Transverse colon (tissue), 4 donors: ENCODE results near the gene PLEKHO2.

ENCODE experiments used
- POLR2A ChIP-seq: fragments of 450-650 bp; IDR thresholded peaks from one replicate; pipeline ENCODE4 v1.6.1; 2016; ENCODE audit warnings: antibody characterized with exemption, mild to moderate bottlenecking, moderate library complexity
- POLR2AphosphoS5 ChIP-seq, 3 donors: sonication (generic); formaldehyde crosslinking; IDR thresholded peaks; one replicate each; pipeline ENCODE4 v1.6.1; 2016; ENCODE audit warnings: antibody characterized with exemption in 3 of 3
- TF ChIP-seq, protein P1 (sequence below), 5 experiments: fragments of 200-600 bp in 3 of 5; fragments of 450-650 bp in 2 of 5; sonication (generic) in 3 of 5; IDR thresholded peaks; 1 replicate in 2 of 5; 2 replicates in 3 of 5; pipeline ENCODE4 v1.5.1; 2016 to 2017; ENCODE audit warnings: antibody characterized with exemption in 5 of 5, inconsistent platforms in 3 of 5, mild to moderate bottlenecking in 2 of 5, moderate library complexity in 1 of 5

DNA sequence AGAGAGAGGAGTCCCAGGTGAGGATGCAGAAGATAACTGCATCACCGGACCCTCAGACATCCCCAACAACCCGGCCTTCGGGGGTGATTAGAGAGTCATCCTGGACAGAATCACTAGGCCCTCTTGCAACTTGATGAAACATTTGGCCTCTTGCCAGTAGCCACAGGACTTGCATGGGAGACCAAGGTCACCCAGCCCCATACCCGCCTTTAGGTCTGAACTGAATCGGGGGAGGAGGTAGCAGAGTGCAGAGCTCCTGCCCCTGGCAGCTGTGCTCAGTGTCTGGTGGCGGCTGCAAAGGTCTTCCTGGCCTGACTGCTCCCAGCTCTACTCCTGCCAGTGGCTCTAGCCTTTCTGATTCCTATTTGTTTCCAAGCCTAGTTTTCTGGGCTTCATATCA is 28.6 kb upstream of the PLEKHO2 start:
- TF ChIP-seq, protein P1, sequence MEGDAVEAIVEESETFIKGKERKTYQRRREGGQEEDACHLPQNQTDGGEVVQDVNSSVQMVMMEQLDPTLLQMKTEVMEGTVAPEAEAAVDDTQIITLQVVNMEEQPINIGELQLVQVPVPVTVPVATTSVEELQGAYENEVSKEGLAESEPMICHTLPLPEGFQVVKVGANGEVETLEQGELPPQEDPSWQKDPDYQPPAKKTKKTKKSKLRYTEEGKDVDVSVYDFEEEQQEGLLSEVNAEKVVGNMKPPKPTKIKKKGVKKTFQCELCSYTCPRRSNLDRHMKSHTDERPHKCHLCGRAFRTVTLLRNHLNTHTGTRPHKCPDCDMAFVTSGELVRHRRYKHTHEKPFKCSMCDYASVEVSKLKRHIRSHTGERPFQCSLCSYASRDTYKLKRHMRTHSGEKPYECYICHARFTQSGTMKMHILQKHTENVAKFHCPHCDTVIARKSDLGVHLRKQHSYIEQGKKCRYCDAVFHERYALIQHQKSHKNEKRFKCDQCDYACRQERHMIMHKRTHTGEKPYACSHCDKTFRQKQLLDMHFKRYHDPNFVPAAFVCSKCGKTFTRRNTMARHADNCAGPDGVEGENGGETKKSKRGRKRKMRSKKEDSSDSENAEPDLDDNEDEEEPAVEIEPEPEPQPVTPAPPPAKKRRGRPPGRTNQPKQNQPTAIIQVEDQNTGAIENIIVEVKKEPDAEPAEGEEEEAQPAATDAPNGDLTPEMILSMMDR (IDR thresholded peaks at IDR 0.05) = no peak
- no peak for TF ChIP-seq POLR2AphosphoS5 (IDR thresholded peaks at IDR 0.05)
- no peak for TF ChIP-seq POLR2A
